Measurements from ENCODE around the gene FOXA2. TPM values are rescaled to one million over a fixed set of nuclear protein-coding genes. Genes with fewer than 3 reads are reported as not detected.
A peak's percentile ranks its signal among the peaks of the same experiment; 100 is the strongest.

The FOXA2 gene
- total and polyA plus RNA-seq, 2 experiments from 2014 or later: not detected

- DNase-seq: no peak
- Histone ChIP-seq H3F3A (ENCODE audit: insufficient read depth) (no peaks in the 10 kb centered on the region), H3K9me3 (ENCODE audit: low read depth) (no peaks in the 10 kb centered on the region), H2AFZ (no peak overlapping the region), H3K27me3 (replicated peaks; ENCODE audit: insufficient read depth) (peaks cover 96% of the 10 kb centered on the region), H3K4me1 (ENCODE audit: insufficient read depth) (peaks cover 4% of the 10 kb centered on the region; the same call in 1 of the 2 replicates), H3K4me3 (no peak overlapping the region), H3K9ac (no peak overlapping the region), H3K79me2 (ENCODE audit: insufficient read depth) (no peaks in the 10 kb centered on the region), H3K36me3 (ENCODE audit: low read depth) (no peaks in the 10 kb centered on the region), H3K9me2 (ENCODE audit: insufficient read depth) (no peaks in the 10 kb centered on the region), H3K27ac (no peak overlapping the region), H3K4me2 (ENCODE audit: unreplicated experiment) (no peak overlapping the region), H4K20me1 (ENCODE audit: insufficient read depth) (no peaks in the 10 kb centered on the region)
- TF ChIP-seq EZH2phosphoT487 (IDR thresholded peaks at IDR 0.05; ENCODE audit: insufficient read depth, low read depth): peak; percentile 85; the same call in 1 of the 2 replicates
- TF ChIP-seq EZH2 (IDR thresholded peaks at IDR 0.05; ENCODE audit: insufficient read depth, poor library complexity, severe bottlenecking): peak; percentile 99
- in situ Hi-C loops (cut with MboI): no loop called here
- WGBS, 2 experiments (ENCODE audit: low coverage in 1 of 2, low lambda C conversion rate in 2 of 2, missing lambda C conversion rate in 2 of 2): 4 to 5% methylated on average over 37 to 56 of the region's 56 CpGs
Measured at GRCh38 chr20:22578221-22579118, 5.9 kb downstream of the FOXA2 start.

- no peaks in the 10 kb centered on the region for H3K9me2 ChIP-seq (ENCODE audit: insufficient read depth)
- peak; percentile 18 for TF ChIP-seq EZH2 (IDR thresholded peaks at IDR 0.05; ENCODE audit: insufficient read depth, poor library complexity, severe bottlenecking)
- no peak for TF ChIP-seq EZH2phosphoT487 (IDR thresholded peaks at IDR 0.05; ENCODE audit: insufficient read depth, low read depth)
- peaks cover 96% of the 10 kb centered on the region for H3K27me3 ChIP-seq (replicated peaks; ENCODE audit: insufficient read depth)
- H3K79me2 ChIP-seq (ENCODE audit: insufficient read depth): no peaks in the 10 kb centered on the region
- no peak overlapping the region for H2AFZ ChIP-seq
- no peak overlapping the region for H3K9ac ChIP-seq
- no peaks in the 10 kb centered on the region for H3K36me3 ChIP-seq (ENCODE audit: low read depth)
- no peaks in the 10 kb centered on the region for H3F3A ChIP-seq (ENCODE audit: insufficient read depth)
- no peak overlapping the region for H3K4me2 ChIP-seq (ENCODE audit: unreplicated experiment)
- no peaks in the 10 kb centered on the region for H4K20me1 ChIP-seq (ENCODE audit: insufficient read depth)
- in situ Hi-C loops (cut with MboI): no loop called here
- H3K4me3 ChIP-seq: no peak overlapping the region
- H3K27ac ChIP-seq: no peak overlapping the region
- DNase-seq: no peak
- H3K9me3 ChIP-seq (ENCODE audit: low read depth): no peaks in the 10 kb centered on the region
- no peaks in the 10 kb centered on the region for H3K4me1 ChIP-seq (ENCODE audit: insufficient read depth)
- 5 to 8% methylated on average over 44 of the region's 44 CpGs for WGBS, 2 experiments (ENCODE audit: low coverage in 1 of 2, low lambda C conversion rate in 2 of 2, missing lambda C conversion rate in 2 of 2)
Measured at GRCh38 chr20:22577515-22578220, 6.7 kb downstream of the FOXA2 start.

GRCh38 chr20:22576733-22577514 is 7.4 kb downstream of the FOXA2 start:
- H3K27ac ChIP-seq: no peak overlapping the region
- no peaks in the 10 kb centered on the region for H3K79me2 ChIP-seq (ENCODE audit: insufficient read depth)
- no peaks in the 10 kb centered on the region for H3K9me3 ChIP-seq (ENCODE audit: low read depth)
- H3K27me3 ChIP-seq (replicated peaks; ENCODE audit: insufficient read depth): peaks cover 96% of the 10 kb centered on the region
- no peak overlapping the region for H3K4me3 ChIP-seq
- H4K20me1 ChIP-seq (ENCODE audit: insufficient read depth): no peaks in the 10 kb centered on the region
- no peak overlapping the region for H2AFZ ChIP-seq
- H3K9me2 ChIP-seq (ENCODE audit: insufficient read depth): no peaks in the 10 kb centered on the region
- H3K4me1 ChIP-seq (ENCODE audit: insufficient read depth): no peaks in the 10 kb centered on the region
- 4 to 5% methylated on average over 46 to 48 of the region's 48 CpGs for WGBS, 2 experiments (ENCODE audit: low coverage in 1 of 2, low lambda C conversion rate in 2 of 2, missing lambda C conversion rate in 2 of 2)
- H3K4me2 ChIP-seq (ENCODE audit: unreplicated experiment): no peak overlapping the region
- TF ChIP-seq EZH2phosphoT487 (IDR thresholded peaks at IDR 0.05; ENCODE audit: insufficient read depth, low read depth) (no peak), EZH2 (IDR thresholded peaks at IDR 0.05; ENCODE audit: insufficient read depth, poor library complexity, severe bottlenecking) (peak; percentile 69)
- in situ Hi-C loops (cut with MboI): no loop called here
- no peak overlapping the region for H3K9ac ChIP-seq
- H3K36me3 ChIP-seq (ENCODE audit: low read depth): no peaks in the 10 kb centered on the region
- no peak for DNase-seq
- no peaks in the 10 kb centered on the region for H3F3A ChIP-seq (ENCODE audit: insufficient read depth)

- TF ChIP-seq EZH2phosphoT487 (IDR thresholded peaks at IDR 0.05; ENCODE audit: insufficient read depth, low read depth): no peak
- no peak for TF ChIP-seq EZH2 (IDR thresholded peaks at IDR 0.05; ENCODE audit: insufficient read depth, poor library complexity, severe bottlenecking)
- Histone ChIP-seq H3K27me3 (replicated peaks; ENCODE audit: insufficient read depth) (peaks cover 96% of the 10 kb centered on the region), H3K4me3 (no peak overlapping the region), H3K4me1 (ENCODE audit: insufficient read depth) (no peaks in the 10 kb centered on the region), H3K27ac (no peak overlapping the region), H3K9ac (no peak overlapping the region), H3K4me2 (ENCODE audit: unreplicated experiment) (no peak overlapping the region), H3K36me3 (ENCODE audit: low read depth) (no peaks in the 10 kb centered on the region), H2AFZ (no peak overlapping the region), H3K79me2 (ENCODE audit: insufficient read depth) (no peaks in the 10 kb centered on the region), H4K20me1 (ENCODE audit: insufficient read depth) (no peaks in the 10 kb centered on the region), H3K9me2 (ENCODE audit: insufficient read depth) (no peaks in the 10 kb centered on the region), H3K9me3 (ENCODE audit: low read depth) (no peaks in the 10 kb centered on the region), H3F3A (ENCODE audit: insufficient read depth) (no peaks in the 10 kb centered on the region)
- in situ Hi-C loops (cut with MboI): no loop called here
- no peak for DNase-seq
- WGBS, 2 experiments (ENCODE audit: low coverage in 1 of 2, low lambda C conversion rate in 2 of 2, missing lambda C conversion rate in 2 of 2): 29 to 30% methylated on average over 12 of the region's 12 CpGs
Measured at GRCh38 chr20:22576273-22576672, 8.1 kb downstream of the FOXA2 start.
